OCI-LY7 (cell line): ENCODE measurements around the gene STN1. TPM values are rescaled to one million over a fixed set of nuclear protein-coding genes. Genes with fewer than 3 reads are reported as not detected.

Experiments used
- BruUV-seq: library from RNA; stranded (reverse); fragments of 400-500 nt; replicated peaks from 2 replicates; lab custom pipeline; 2021; lab: Mats Ljungman, UMichigan
- CTCF ChIA-PET: fragments of 300-600 bp; sonication (Branson Sonifier 250); formaldehyde crosslinking; loops from one replicate; lab custom pipeline; 2022; ENCODE audit warnings: antibody characterized with exemption; ENCODE audit not compliant: unreplicated experiment; lab: Charles Lee
- POLR2A ChIA-PET: fragments of 300-600 bp; sonication (Branson Sonifier 250); formaldehyde crosslinking; loops from one replicate; lab custom pipeline; 2022; ENCODE audit warnings: antibody characterized with exemption; lab: Charles Lee
- DNase-seq: peaks from one replicate; pipeline ENCODE4 v3.0.0-alpha.2; 2015; ENCODE audit warnings: low spot score
- H2AFZ ChIP-seq: fragments of 200-600 bp; sonication (generic), shearing (Covaris generic); 2 replicates; pipeline ENCODE4 v1.6.1; 2014; ENCODE audit warnings: mild to moderate bottlenecking, antibody characterized with exemption, low read length, moderate library complexity
- H3K27ac ChIP-seq: fragments of 200-600 bp; sonication (generic); 2 replicates; pipeline ENCODE4 v1.5.1; 2014; ENCODE audit warnings: mixed run types, low read depth, mild to moderate bottlenecking, moderate library complexity, low read length, inconsistent platforms; ENCODE audit not compliant: poor library complexity, severe bottlenecking
- H3K36me3 ChIP-seq: fragments of 200-600 bp; sonication (generic); 2 replicates; pipeline ENCODE4 v1.6.1; 2014; ENCODE audit warnings: mild to moderate bottlenecking, antibody characterized with exemption, low read length, moderate library complexity, mixed read lengths; ENCODE audit not compliant: insufficient read depth
- H3K4me1 ChIP-seq: fragments of 200-600 bp; sonication (generic); 2 replicates; pipeline ENCODE4 v1.5.1; 2014; ENCODE audit warnings: mild to moderate bottlenecking, low read length; ENCODE audit not compliant: insufficient read depth, poor library complexity, severe bottlenecking
- H3K4me2 ChIP-seq: fragments of 200-600 bp; sonication (generic); 2 replicates; pipeline ENCODE4 v1.6.1; 2014; ENCODE audit warnings: mild to moderate bottlenecking, low read length
- H3K4me3 ChIP-seq: fragments of 200-600 bp; sonication (generic); 2 replicates; pipeline ENCODE4 v1.5.1; 2014; ENCODE audit warnings: mild to moderate bottlenecking, low read depth, low read length; ENCODE audit not compliant: poor library complexity, severe bottlenecking
- H3K79me2 ChIP-seq: fragments of 200-600 bp; sonication (generic); 2 replicates; pipeline ENCODE4 v1.6.1; 2016; ENCODE audit warnings: low read depth, mild to moderate bottlenecking, low read length, moderate library complexity, mixed read lengths; ENCODE audit not compliant: insufficient read depth
- H3K9me2 ChIP-seq: fragments of 200-600 bp; sonication (generic); 2 replicates; pipeline ENCODE4 v1.6.1; 2016; ENCODE audit warnings: mild to moderate bottlenecking, low read length, mixed read lengths; ENCODE audit not compliant: insufficient read depth
- H3K9me3 ChIP-seq: fragments of 200-600 bp; sonication (generic); 2 replicates; pipeline ENCODE4 v1.6.1; 2014; ENCODE audit warnings: mild to moderate bottlenecking, mixed run types, low read length, mixed read lengths
- H4K20me1 ChIP-seq: fragments of 200-600 bp; sonication (generic); 2 replicates; pipeline ENCODE4 v1.6.1; 2014; ENCODE audit warnings: mild to moderate bottlenecking, antibody characterized with exemption, low read length, moderate library complexity, mixed read lengths; ENCODE audit not compliant: insufficient read depth
- CTCF ChIP-seq: fragments of 200-600 bp; sonication (generic); conservative IDR thresholded peaks from 2 replicates; pipeline ENCODE4 v1.5.1; 2014; ENCODE audit warnings: mild to moderate bottlenecking, antibody characterized with exemption, low read length, moderate library complexity, mixed read lengths
- EZH2phosphoT487 ChIP-seq: fragments of 200-600 bp; sonication (generic); IDR thresholded peaks from 2 replicates; pipeline ENCODE4 v1.6.1; 2018; ENCODE audit warnings: low read depth, borderline replicate concordance, mild to moderate bottlenecking, mixed run types, antibody characterized with exemption, low read length, moderate library complexity, mixed read lengths
- intact Hi-C: fragments of 100-400 bp; cut with micrococcal nuclease; formaldehyde crosslinking; loops from one replicate; pipeline ENCODE4 v1.10.0; 2022; ENCODE audit not compliant: unreplicated experiment
- total RNA-seq, 2 experiments: library from RNA; depleted of rRNA in 1 of 2; stranded (reverse); fragments of >200 nt in 1 of 2; shearing (Covaris generic) in 1 of 2; gene quantifications; 2 replicates each; pipeline ENCODE4 v1.2.3, GENCODE V29; 2014 to 2022

STN1 gene
- total RNA-seq, 2 experiments from 2014 or later: 19.5 to 24.5 TPM

GRCh38 chr10:103934308-103934707 lies 16.3 kb upstream of the STN1 start:
- ChIA-PET POLR2A (no interaction called here), CTCF (no interaction called here)
- intact Hi-C loops: no loop called here
- H2AFZ ChIP-seq: no peak overlapping the region
- no peaks in the 10 kb centered on the region for H3K9me3 ChIP-seq
- no peak overlapping the region for H3K27ac ChIP-seq
- H3K4me2 ChIP-seq: no peak overlapping the region
- no peaks in the 10 kb centered on the region for H3K4me1 ChIP-seq
- TF ChIP-seq EZH2phosphoT487: no peak
- TF ChIP-seq CTCF: no peak
- no peak overlapping the region for H3K4me3 ChIP-seq
- no peak for DNase-seq
- BruUV-seq: no TSS peak
- H4K20me1 ChIP-seq: no peaks in the 10 kb centered on the region
- H3K9me2 ChIP-seq: no peaks in the 10 kb centered on the region
- no peaks in the 10 kb centered on the region for H3K36me3 ChIP-seq
- H3K79me2 ChIP-seq: no peaks in the 10 kb centered on the region

GRCh38 chr10:103933557-103934121 lies 15.7 kb upstream of the STN1 start:
- no peaks in the 10 kb centered on the region for H4K20me1 ChIP-seq
- no peaks in the 10 kb centered on the region for H3K9me3 ChIP-seq
- CTCF ChIA-PET: no interaction called here
- no peaks in the 10 kb centered on the region for H3K36me3 ChIP-seq
- no peaks in the 10 kb centered on the region for H3K4me1 ChIP-seq
- no peak for DNase-seq
- H3K79me2 ChIP-seq: no peaks in the 10 kb centered on the region
- no peak overlapping the region for H2AFZ ChIP-seq
- intact Hi-C loops: no loop called here
- H3K4me3 ChIP-seq: no peak overlapping the region
- POLR2A ChIA-PET: no interaction called here
- BruUV-seq: no TSS peak
- no peaks in the 10 kb centered on the region for H3K9me2 ChIP-seq
- H3K4me2 ChIP-seq: no peak overlapping the region
- TF ChIP-seq CTCF: no peak
- TF ChIP-seq EZH2phosphoT487: no peak
- no peak overlapping the region for H3K27ac ChIP-seq

- no peaks in the 10 kb centered on the region for H3K36me3 ChIP-seq
- no peak for DNase-seq
- H3K27ac ChIP-seq: no peak overlapping the region
- no peaks in the 10 kb centered on the region for H3K9me3 ChIP-seq
- ChIA-PET CTCF (no interaction called here), POLR2A (interaction anchor here (0.6 kb wide), 1 partner anchor 47 kb away, joined by 3 read pairs; no protein-coding TSS in a partner anchor)
- no peaks in the 10 kb centered on the region for H3K9me2 ChIP-seq
- no peak overlapping the region for H3K4me3 ChIP-seq
- no TSS peak for BruUV-seq
- H3K4me1 ChIP-seq: no peaks in the 10 kb centered on the region
- H4K20me1 ChIP-seq: no peaks in the 10 kb centered on the region
- intact Hi-C loops: no loop called here
- TF ChIP-seq CTCF: no peak
- TF ChIP-seq EZH2phosphoT487: no peak
- H3K79me2 ChIP-seq: no peaks in the 10 kb centered on the region
- no peak overlapping the region for H2AFZ ChIP-seq
- no peak overlapping the region for H3K4me2 ChIP-seq
Measured at GRCh38 chr10:103932971-103933370, 15.0 kb upstream of the STN1 start.
